ENCODE results near the gene MTO1.
"Not testable (repeated sequence)": the region's sequence is repeated elsewhere in the genome, so short reads cannot be mapped to it uniquely, and the experiment has no call there.

The MTO1 gene

DNA sequence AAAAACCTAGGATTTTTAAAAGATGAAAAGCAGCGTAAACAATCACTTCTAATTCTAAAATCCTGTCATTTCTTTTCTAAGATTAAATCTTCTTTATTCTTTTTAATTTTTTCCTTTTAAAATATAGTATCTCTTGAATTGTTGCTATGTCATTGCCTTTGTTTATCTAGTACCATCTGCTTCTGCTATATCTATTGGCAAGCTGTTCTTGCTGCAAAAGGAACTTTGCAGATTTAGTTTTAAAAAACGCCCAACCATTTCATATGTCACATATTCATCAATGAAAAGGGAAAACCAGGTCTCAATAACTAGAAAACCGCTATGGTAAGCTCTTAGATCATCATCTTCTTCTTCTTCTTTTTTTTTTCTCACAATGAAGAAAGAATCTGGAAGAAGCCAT lies 70.8 kb downstream of the MTO1 start:
- TF ChIP-seq CTCF (IDR thresholded peaks at IDR 0.05; ENCODE audit: low read depth, low read length): no peak
- H3K4me3 ChIP-seq (replicated peaks in 1 of 2; ENCODE audit: low read depth in 2 of 2, low read length in 2 of 2): no peak overlapping the region
- DNase-seq (ENCODE audit: low read depth in 2 of 2): no peak

DNA sequence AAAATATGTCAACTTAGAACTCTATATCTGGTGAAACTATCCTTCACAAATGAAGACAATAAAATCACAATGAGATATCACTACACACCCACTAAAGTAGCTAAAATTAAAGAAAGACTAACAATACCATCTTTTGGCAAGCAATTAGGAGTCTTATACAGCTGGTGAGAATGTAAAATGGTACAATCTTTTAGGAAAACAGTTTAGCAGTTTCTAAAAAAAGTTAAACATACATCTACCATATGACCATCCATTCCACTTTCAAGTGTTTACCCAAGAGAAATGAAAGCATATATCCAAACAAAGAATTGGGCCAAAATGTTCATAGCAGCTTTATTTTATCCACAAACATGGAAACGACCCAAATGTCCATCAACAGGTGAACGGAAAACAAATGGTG lies 73.1 kb downstream of the MTO1 start:
- H3K4me3 ChIP-seq (replicated peaks in 1 of 2; ENCODE audit: low read depth in 2 of 2, low read length in 2 of 2): no peak overlapping the region
- no peak for TF ChIP-seq CTCF (IDR thresholded peaks at IDR 0.05; ENCODE audit: low read depth, low read length)
- DNase-seq (ENCODE audit: low read depth in 2 of 2): no peak

GRCh38 chr6:73537677-73538076 lies 76.1 kb downstream of the MTO1 start:
- no peak for DNase-seq (ENCODE audit: low read depth in 2 of 2)
- H3K4me3 ChIP-seq (replicated peaks in 1 of 2; ENCODE audit: low read depth in 2 of 2, low read length in 2 of 2): no peak overlapping the region

GRCh38 chr6:73538116-73538779 lies 76.7 kb downstream of the MTO1 start:
- DNase-seq (ENCODE audit: low read depth in 2 of 2): no peak
- H3K4me3 ChIP-seq (replicated peaks in 1 of 2; ENCODE audit: low read depth in 2 of 2, low read length in 2 of 2): no peak overlapping the region
- TF ChIP-seq CTCF (IDR thresholded peaks at IDR 0.05; ENCODE audit: low read depth, low read length): no peak

More at GRCh38 chr6:73537677-73538076, 76.1 kb downstream of the MTO1 start:
- no peak for TF ChIP-seq CTCF (IDR thresholded peaks at IDR 0.05; ENCODE audit: low read depth, low read length)

- H3K4me3 ChIP-seq (replicated peaks in 1 of 2; ENCODE audit: low read depth in 2 of 2, low read length in 2 of 2); DNase-seq (ENCODE audit: low read depth in 2 of 2): not testable (repeated sequence)
Measured at GRCh38 chr6:73542481-73542880, 80.9 kb downstream of the MTO1 start.

- no peak for DNase-seq (ENCODE audit: low read depth in 2 of 2)
- H3K4me3 ChIP-seq (replicated peaks in 1 of 2; ENCODE audit: low read depth in 2 of 2, low read length in 2 of 2): no peak overlapping the region
- TF ChIP-seq CTCF (IDR thresholded peaks at IDR 0.05; ENCODE audit: low read depth, low read length): no peak
Measured at GRCh38 chr6:73542891-73543290, 81.4 kb downstream of the MTO1 start.

DNA sequence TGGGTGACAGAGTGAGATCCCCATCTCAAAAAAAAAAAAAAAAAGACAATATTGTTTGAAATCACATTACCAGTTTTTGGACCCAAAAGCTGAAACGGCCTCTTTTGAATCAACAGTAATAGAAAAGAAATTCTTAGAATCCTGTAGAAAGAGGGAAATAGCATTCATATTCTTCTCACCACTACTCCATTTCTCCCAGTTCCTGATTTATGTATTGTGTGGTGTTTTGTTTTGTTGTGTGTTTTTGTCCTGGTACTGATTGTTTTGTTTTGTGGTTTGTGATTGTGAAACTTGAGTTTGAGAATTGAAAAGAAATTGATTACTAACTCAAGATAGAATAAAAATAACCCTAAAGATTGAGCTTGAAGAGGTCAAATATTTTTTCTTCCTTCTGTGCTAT lies 85.5 kb downstream of the MTO1 start:
- no peak for DNase-seq (ENCODE audit: low read depth in 2 of 2)
- no peak for TF ChIP-seq CTCF (IDR thresholded peaks at IDR 0.05; ENCODE audit: low read depth, low read length)
- no peak overlapping the region for H3K4me3 ChIP-seq (replicated peaks in 1 of 2; ENCODE audit: low read depth in 2 of 2, low read length in 2 of 2)

All from cardiac fibroblast (primary cell).